Measurements from ENCODE around the gene TMEM121. TPM values are rescaled to one million over a fixed set of nuclear protein-coding genes. Genes with fewer than 3 reads are reported as not detected.

Gene TMEM121
- total RNA-seq, 1 donor: 4.0 TPM

- DNase-seq (ENCODE audit: low read depth): no peak
- no peak for TF ChIP-seq CTCF (IDR thresholded peaks at IDR 0.05; ENCODE audit: insufficient read depth, low read length)
- H3K4me3 ChIP-seq (ENCODE audit: low read depth, low read length): no peak overlapping the region
These were observed 7.0 kb downstream of the TMEM121 start for GRCh38 chr14:105533391-105533790.

GRCh38 chr14:105533811-105534498 lies 7.6 kb downstream of the TMEM121 start:
- no peak for DNase-seq (ENCODE audit: low read depth)

GRCh38 chr14:105534586-105534985 lies 8.2 kb downstream of the TMEM121 start:
- TF ChIP-seq CTCF (IDR thresholded peaks at IDR 0.05; ENCODE audit: insufficient read depth, low read length): no peak
- no peak overlapping the region for H3K4me3 ChIP-seq (ENCODE audit: low read depth, low read length)
- no peak for DNase-seq (ENCODE audit: low read depth)

More at GRCh38 chr14:105533811-105534498, 7.6 kb downstream of the TMEM121 start:
- no peak for TF ChIP-seq CTCF (IDR thresholded peaks at IDR 0.05; ENCODE audit: insufficient read depth, low read length)
- H3K4me3 ChIP-seq (ENCODE audit: low read depth, low read length): no peak overlapping the region

DNA sequence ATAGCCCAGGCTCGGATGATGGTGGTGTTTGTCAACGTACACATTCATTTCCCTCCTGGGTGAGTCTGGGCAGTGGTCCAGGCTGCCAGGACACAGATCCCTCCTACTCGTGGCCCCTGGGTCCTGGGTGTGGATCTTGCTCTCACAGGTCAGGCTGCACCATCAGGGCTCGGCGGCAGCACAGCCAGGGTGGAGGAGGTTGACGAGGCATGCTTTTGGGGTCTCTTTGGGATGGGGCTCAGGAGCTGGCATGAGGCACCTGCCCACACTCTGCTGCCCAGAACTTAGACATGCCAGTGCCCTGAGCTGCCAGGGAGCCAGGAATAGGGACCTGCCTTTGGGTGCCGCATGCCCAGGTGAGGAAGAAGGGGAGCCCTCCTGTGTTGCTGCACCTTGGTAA lies 9.7 kb downstream of the TMEM121 start:
- no peak for TF ChIP-seq CTCF (IDR thresholded peaks at IDR 0.05; ENCODE audit: insufficient read depth, low read length)
- no peak for DNase-seq (ENCODE audit: low read depth)
- no peak overlapping the region for H3K4me3 ChIP-seq (ENCODE audit: low read depth, low read length)

DNA sequence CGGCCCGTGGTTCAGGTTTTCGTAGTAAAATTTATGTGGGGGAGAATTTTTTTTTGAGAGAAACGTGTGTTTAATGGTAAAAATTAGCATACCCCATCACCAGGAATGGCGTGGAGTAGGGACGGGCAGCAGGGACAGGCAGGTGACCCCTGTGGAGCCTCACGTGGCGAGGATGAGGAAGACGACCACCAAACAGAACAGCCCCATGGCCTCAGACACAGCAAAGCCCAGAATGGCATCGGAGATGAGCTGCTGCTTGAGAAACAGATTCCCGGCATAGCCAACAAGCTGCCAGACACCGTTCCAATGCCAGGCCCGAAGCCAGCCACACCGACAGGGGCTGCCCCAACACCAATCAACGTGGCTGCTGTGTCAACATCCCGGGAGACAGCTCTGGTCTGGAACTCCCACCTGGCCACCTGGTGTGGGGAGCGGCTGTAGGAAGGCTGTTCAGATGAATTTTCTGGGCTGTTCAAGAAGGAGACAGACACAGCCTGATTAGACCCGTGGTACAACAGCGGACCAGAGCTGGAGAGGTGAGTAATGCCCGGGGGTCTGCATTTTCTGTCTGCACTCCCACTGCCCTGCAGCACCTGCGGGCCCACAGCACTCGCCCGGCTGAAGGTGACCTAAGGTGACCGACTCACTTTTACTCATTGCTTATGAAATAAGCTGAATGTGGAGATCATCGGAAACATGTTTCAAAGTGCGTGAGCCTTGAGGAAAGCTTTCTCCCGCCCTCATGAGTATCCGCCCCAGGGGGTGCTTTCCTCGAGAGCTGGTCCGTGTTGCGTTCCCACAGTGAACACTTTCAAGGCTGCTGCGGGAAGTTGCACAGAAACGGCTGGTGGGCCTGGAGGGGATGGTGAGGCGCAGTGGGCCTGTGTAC lies 10.6 kb downstream of the TMEM121 start:
- no peak for TF ChIP-seq CTCF (IDR thresholded peaks at IDR 0.05; ENCODE audit: insufficient read depth, low read length)
- DNase-seq (ENCODE audit: low read depth): no peak
- no peak overlapping the region for H3K4me3 ChIP-seq (ENCODE audit: low read depth, low read length)

GRCh38 chr14:105537580-105538474 lies 11.4 kb downstream of the TMEM121 start:
- no peak overlapping the region for H3K4me3 ChIP-seq (ENCODE audit: low read depth, low read length)
- TF ChIP-seq CTCF (IDR thresholded peaks at IDR 0.05; ENCODE audit: insufficient read depth, low read length): peak; percentile 95
- DNase-seq (ENCODE audit: low read depth): no peak
